GM12878 (cell line): ENCODE measurements around the gene RANBP9. TPM values are rescaled to one million over a fixed set of nuclear protein-coding genes. Genes with fewer than 3 reads are reported as not detected.

Source experiments
- ATAC-seq: fragments of 200-7000 bp; cut with Tn5 transposase; 3 replicates; pipeline ENCODE4 v1.9.1; 2020; ENCODE audit warnings: mild to moderate bottlenecking, moderate library complexity
- BruUV-seq: library from RNA; stranded (reverse); fragments of 400-500 nt; replicated peaks from 2 replicates; lab custom pipeline; 2021; lab: Mats Ljungman, UMichigan
- CTCF ChIA-PET: fragments of 300-600 bp; sonication (Branson Sonifier 250); formaldehyde crosslinking; extraction: SDS; loops from one replicate; lab custom pipeline; 2021; ENCODE audit warnings: inconsistent platforms; lab: Yijun Ruan, JAX
- POLR2A ChIA-PET: fragments of 350-600 bp; formaldehyde crosslinking; extraction: SDS; loops from one replicate; lab custom pipeline; 2021; ENCODE audit warnings: inconsistent platforms; lab: Charles Lee
- RAD21 ChIA-PET: fragments of 300-600 bp; sonication (Branson Sonifier 250); formaldehyde crosslinking; loops from one replicate; lab custom pipeline; 2023; ENCODE audit warnings: antibody characterized with exemption; ENCODE audit not compliant: unreplicated experiment; lab: Charles Lee
- SMC1A ChIA-PET: fragments of 300-600 bp; sonication (Branson Sonifier 250); formaldehyde crosslinking; loops from one replicate; lab custom pipeline; 2023; ENCODE audit not compliant: unreplicated experiment, uncharacterized antibody; lab: Charles Lee
- DNase-seq: peaks from one replicate; pipeline ENCODE4 v3.0.0-alpha.2; 2011; ENCODE audit warnings: low read depth, low spot score
- FAIRE-seq: peaks from 3 replicates; lab custom pipeline; 2011; peaks lifted over from hg19 to GRCh38; lab: Jason Lieb, UNC
- H2AFZ ChIP-seq: 2 replicates; pipeline ENCODE4 v1.6.0; 2011; ENCODE audit warnings: low read depth, low read length, control low read depth; ENCODE audit not compliant: control insufficient read depth
- H3K27ac ChIP-seq: 2 replicates; pipeline ENCODE4 v1.5.1; 2011; ENCODE audit warnings: control low read depth; ENCODE audit not compliant: control insufficient read depth, insufficient read depth
- H3K27me3 ChIP-seq, 2 experiments: replicated peaks in 1 of 2; 2 replicates each; pipeline versions ENCODE4 v1.6.0 to v1.6.1; 2011; ENCODE audit warnings: low read length in 1 of 2; ENCODE audit not compliant: control insufficient read depth in 2 of 2, insufficient read depth in 2 of 2
- H3K36me3 ChIP-seq, 2 experiments: 2 replicates each; pipeline ENCODE4 v1.5.1; 2011; ENCODE audit warnings: low read length in 1 of 2; ENCODE audit not compliant: control insufficient read depth in 2 of 2, insufficient read depth in 2 of 2
- H3K4me1 ChIP-seq: 2 replicates; pipeline ENCODE4 v1.6.1; 2011; ENCODE audit warnings: mild to moderate bottlenecking, low read length, moderate library complexity, mixed read lengths; ENCODE audit not compliant: control insufficient read depth, insufficient read depth
- H3K4me2 ChIP-seq: 2 replicates; pipeline ENCODE4 v1.6.0; 2011; ENCODE audit warnings: control low read depth; ENCODE audit not compliant: control insufficient read depth, insufficient read depth
- H3K4me3 ChIP-seq: fragments of 200-600 bp; sonication (generic); 2 replicates; pipeline ENCODE4 v1.5.1; 2016
- H3K79me2 ChIP-seq: 2 replicates; pipeline ENCODE4 v1.6.0; 2011; ENCODE audit warnings: low read length; ENCODE audit not compliant: control insufficient read depth, insufficient read depth
- H3K9ac ChIP-seq: 2 replicates; pipeline ENCODE4 v1.8.0; 2011; ENCODE audit warnings: low read length, control low read depth, mixed read lengths; ENCODE audit not compliant: control insufficient read depth, insufficient read depth
- H3K9me3 ChIP-seq: replicated peaks from 3 replicates; pipeline ENCODE4 v1.5.1; 2011; ENCODE audit warnings: mild to moderate bottlenecking, low read length; ENCODE audit not compliant: control insufficient read depth, insufficient read depth
- H4K20me1 ChIP-seq: 2 replicates; pipeline ENCODE4 v1.6.0; 2011; ENCODE audit not compliant: control insufficient read depth, insufficient read depth
- ATF3 ChIP-seq: IDR thresholded peaks from 2 replicates; pipeline ENCODE4 v1.6.1; 2011; ENCODE audit warnings: low read depth, mild to moderate bottlenecking, low read length, moderate library complexity, borderline replicate concordance; ENCODE audit errors: extremely low read depth
- BACH1 ChIP-seq: fragments of 450-650 bp; IDR thresholded peaks from 2 replicates; pipeline ENCODE4 v1.6.1; 2017; ENCODE audit warnings: mild to moderate bottlenecking, borderline replicate concordance
- BHLHE40 ChIP-seq, 2 experiments: fragments of 450-650 bp in 1 of 2; IDR thresholded peaks; 2 replicates each; pipeline ENCODE4 v1.6.1; 2011 to 2017; ENCODE audit warnings: low read depth in 2 of 2, borderline replicate concordance in 1 of 2, improper control_type of control experiment in 1 of 2, low read length in 1 of 2, mild to moderate bottlenecking in 1 of 2
- CHD2 ChIP-seq: IDR thresholded peaks from 2 replicates; pipeline ENCODE4 v1.6.1; 2011; ENCODE audit warnings: low read depth, low read length, improper control_type of control experiment, borderline replicate concordance
- CREB1 ChIP-seq: IDR thresholded peaks from 2 replicates; pipeline ENCODE4 v1.6.1; 2012; ENCODE audit warnings: low read depth, mild to moderate bottlenecking, inconsistent platforms
- EGR1 ChIP-seq, 2 experiments: IDR thresholded peaks; 1 replicate in 1 of 2; 2 replicates in 1 of 2; pipeline ENCODE4 v1.6.1; 2011 to 2012; ENCODE audit warnings: low read depth in 2 of 2, low read length in 2 of 2, borderline replicate concordance in 1 of 2, mild to moderate bottlenecking in 1 of 2, moderate library complexity in 1 of 2
- EP300 ChIP-seq, 2 experiments: fragments of 150-350 bp in 1 of 2; IDR thresholded peaks; 2 replicates each; pipeline ENCODE4 v1.6.1; 2011 to 2012; ENCODE audit warnings: low read depth in 2 of 2, low read length in 2 of 2, borderline replicate concordance in 1 of 2, improper control_type of control experiment in 1 of 2, inconsistent platforms in 1 of 2; ENCODE audit not compliant: control insufficient read depth in 1 of 2
- LARP7 ChIP-seq: fragments of 450-650 bp; IDR thresholded peaks from 2 replicates; pipeline ENCODE4 v1.6.1; 2017; ENCODE audit warnings: mild to moderate bottlenecking
- MXI1 ChIP-seq: fragments of 150-350 bp; IDR thresholded peaks from 2 replicates; pipeline ENCODE4 v1.6.1; 2011; ENCODE audit warnings: low read depth, mild to moderate bottlenecking, inconsistent platforms, low read length, improper control_type of control experiment
- NFYB ChIP-seq: IDR thresholded peaks from 2 replicates; pipeline ENCODE4 v1.6.1; 2011; ENCODE audit warnings: low read depth, mild to moderate bottlenecking, low read length, improper control_type of control experiment, moderate library complexity; ENCODE audit not compliant: insufficient read depth
- PAX5 ChIP-seq: IDR thresholded peaks from 2 replicates; pipeline ENCODE4 v1.6.1; 2011; ENCODE audit warnings: low read depth, low read length, borderline replicate concordance
- POLR2A ChIP-seq: IDR thresholded peaks from 2 replicates; pipeline ENCODE4 v1.6.1; 2011; ENCODE audit warnings: low read depth, mild to moderate bottlenecking, low read length
- POLR2AphosphoS2 ChIP-seq: IDR thresholded peaks from 2 replicates; pipeline ENCODE4 v1.6.1; 2011; ENCODE audit warnings: low read depth, mild to moderate bottlenecking, low read length, improper control_type of control experiment, moderate library complexity
- POU2F2 ChIP-seq: IDR thresholded peaks from 3 replicates; pipeline ENCODE4 v1.6.1; 2011; ENCODE audit warnings: low read depth, mild to moderate bottlenecking, low read length, borderline replicate concordance
- RB1 ChIP-seq: fragments of 450-650 bp; formaldehyde crosslinking; IDR thresholded peaks from 2 replicates; pipeline ENCODE4 v1.6.1; 2017; ENCODE audit warnings: mild to moderate bottlenecking, borderline replicate concordance
- RUNX3 ChIP-seq: IDR thresholded peaks from 2 replicates; pipeline ENCODE4 v1.6.1; 2012; ENCODE audit warnings: low read length, inconsistent platforms
- SMAD5 ChIP-seq: IDR thresholded peaks from 2 replicates; pipeline ENCODE4 v1.6.1; 2016; ENCODE audit warnings: antibody characterized with exemption, low read depth
- SMC3 ChIP-seq: IDR thresholded peaks from 2 replicates; pipeline ENCODE4 v1.6.1; 2011; ENCODE audit warnings: low read length, improper control_type of control experiment, borderline replicate concordance
- SP1 ChIP-seq: IDR thresholded peaks from one replicate; pipeline ENCODE4 v1.6.1; 2011; ENCODE audit warnings: low read depth, low read length
- WGBS: methylation state at CpG from one replicate; pipeline ENCODE4 v1.1.6; 2016; ENCODE audit warnings: low lambda C conversion rate; ENCODE audit not compliant: insufficient replicate concordance, insufficient coverage; ENCODE audit errors: missing lambda C conversion rate; 5-methylcytosine and 5-hydroxymethylcytosine counted together
- in situ Hi-C: fragments of 300-500 bp; cut with MboI; formaldehyde crosslinking; loops from 9 replicates; pipeline ENCODE4 v1.14.3; 2018; ENCODE audit warnings: mixed read lengths
- intact Hi-C: fragments of 100-400 bp; cut with micrococcal nuclease; formaldehyde crosslinking; loops from one replicate; pipeline ENCODE4 v1.14.2; 2022; ENCODE audit not compliant: unreplicated experiment
- polyA plus RNA-seq, 11 experiments: library from polyadenylated mRNA; depleted of rRNA in 4 of 11; unstranded in 6 of 11; stranded (reverse) in 5 of 11; fragments of >200 nt; fragmentation: Nextera tagmentation in 4 of 11; fragmentation: Illumina TruSeq in 1 of 11; extraction: Ambion mirVana in 4 of 11; extraction: Trizol in 1 of 11; gene quantifications; 1 replicate in 1 of 11; 2 replicates in 10 of 11; pipeline versions ENCODE4 v1.2.1 to v1.2.3, GENCODE V29; 2011 to 2016; ENCODE audit warnings: inconsistent platforms in 2 of 11, missing spikeins in 2 of 11, low read depth in 1 of 11
- total RNA-seq, 4 experiments: library from RNA; depleted of rRNA in 3 of 4; stranded (reverse); fragments of >200 nt in 3 of 4; fragmentation: Illumina TruSeq in 1 of 4; extraction: Trizol in 1 of 4; gene quantifications; 2 replicates each; pipeline versions ENCODE4 v1.2.1 to v1.2.3, GENCODE V29; 2013 to 2021

RANBP9 gene
- total and polyA plus RNA-seq, 10 of the 15 experiments (the other 5 are each of a cell fraction or from before 2014, with no cell fraction given) = 3.7 to 43.1 (median 16.2) TPM

GRCh38 chr6:13574571-13575376, 136.9 kb downstream of the RANBP9 start, which contains the start of gene SIRT5 (continued):
- TF ChIP-seq PAX5 = no peak
- TF ChIP-seq, all 136 proteins: peak for 41

DNA sequence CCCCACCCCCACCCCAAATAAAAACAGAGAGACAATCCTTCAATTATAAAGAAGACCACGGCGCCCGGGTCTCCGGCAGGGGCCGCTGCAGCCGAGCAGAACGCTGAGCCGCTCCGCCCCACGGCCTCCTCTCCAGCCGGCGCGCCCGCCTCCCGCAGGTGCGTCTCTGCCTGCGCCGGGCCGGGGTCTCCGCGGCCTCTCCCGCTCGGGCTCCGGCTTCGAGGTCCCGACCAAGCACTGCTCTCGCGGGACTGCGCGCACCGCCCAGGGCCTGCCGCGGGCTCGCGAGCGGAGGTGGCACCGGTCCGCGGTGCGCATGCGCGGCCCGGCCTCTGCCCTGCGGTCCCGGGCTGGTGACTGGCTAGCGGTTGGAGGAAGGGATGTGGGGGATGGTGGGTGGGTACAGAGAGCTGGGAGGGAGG, 137.5 kb downstream of the RANBP9 start:
- H3K27me3 ChIP-seq = no peaks in the 10 kb centered on the region
- in situ Hi-C loops = no loop called here
- ChIA-PET RAD21 (interaction anchor here (0.7 to 3.1 kb wide), 37 partner anchors 10 to 493 kb away, joined by 3 to 42 read pairs (median 7); partner anchors contain the start of genes GFOD1, NOL7 and TBC1D7), SMC1A (interaction anchor here (0.7 to 3.1 kb wide), 30 partner anchors 11 to 379 kb away, joined by 3 to 30 read pairs (median 6); partner anchors contain the start of gene NOL7), POLR2A (interaction anchor here (0.8 to 2.3 kb wide), 9 partner anchors 40 to 238 kb away, joined by 3 to 11 read pairs (median 5); partner anchors contain the start of gene NOL7), CTCF (interaction anchor here (0.6 to 3.7 kb wide), 52 partner anchors 8 to 1417 kb away, joined by 3 to 52 read pairs (median 6); partner anchors contain the start of genes GFOD1, NOL7 and TBC1D7)
- H3K9ac ChIP-seq = peak overlapping the region; percentile 92
- no peaks in the 10 kb centered on the region for H4K20me1 ChIP-seq
- H3K4me2 ChIP-seq = peak overlapping the region; percentile 99
- peak overlapping the region; percentile 93 for H3K4me3 ChIP-seq
- no peaks in the 10 kb centered on the region for H3K9me3 ChIP-seq
- no TSS peak for BruUV-seq
- H3K4me1 ChIP-seq = peaks cover 4% of the 10 kb centered on the region
- peaks cover 8% of the 10 kb centered on the region for H3K79me2 ChIP-seq
- peak; percentile 89 for ATAC-seq
- intact Hi-C loops = loop anchor here (1.0 to 2.0 kb wide), 5 partner anchors 41 to 238 kb away; partner anchors contain the start of genes GFOD1 and NOL7
- peak; percentile 47 for FAIRE-seq
- DNase-seq = peak; percentile 82
- H2AFZ ChIP-seq = peak overlapping the region; percentile 93
- WGBS = 1% methylated on average over 36 of the region's 46 CpGs
- H3K27ac ChIP-seq = peak overlapping the region; percentile 96
- H3K36me3 ChIP-seq = no peaks in the 10 kb centered on the region
- TF ChIP-seq BHLHE40 (IDR thresholded peaks at IDR 0.05; ENCODE audit: borderline replicate concordance in 1 of 2, low read depth in 2 of 2, low read length in 1 of 2) (peak; percentile 50 to 80; a peak in 2 of 4 replicates), EP300 (IDR thresholded peaks at IDR 0.05; ENCODE audit: borderline replicate concordance in 1 of 2, control insufficient read depth in 1 of 2, low read depth in 2 of 2, low read length in 2 of 2) (peak in 1 of 2 experiments; percentile 45; a peak in 1 of 4 replicates), POU2F2 (0 out of 3 replicates have a peak, but pooled peaks have one; percentile 31), NFYB (peak; percentile 49; the same call in 1 of the 2 replicates), BACH1 (peak; percentile 79), EGR1 (IDR thresholded peaks at IDR 0.05; ENCODE audit: borderline replicate concordance in 1 of 2, low read depth in 2 of 2, low read length in 2 of 2) (0 out of 3 replicates have a peak, but pooled peaks of 1 of the 2 experiments have one; percentile 57), SP1 (peak; percentile 34), ATF3 (no peak), LARP7 (peak; percentile 37; the same call in 1 of the 2 replicates), SMAD5 (0 out of 2 replicates have a peak, but pooled peaks have one; percentile 8), RB1 (peak; percentile 74), CHD2 (peak; percentile 97), POLR2A (peak; percentile 72; the same call in 1 of the 2 replicates), MXI1 (peak; percentile 68), RUNX3 (peak; percentile 75), CREB1 (peak; percentile 60; the same call in 1 of the 2 replicates), POLR2AphosphoS2 (peak; percentile 46; the same call in 1 of the 2 replicates), SMC3 (0 out of 2 replicates have a peak, but pooled peaks have one; percentile 23)
